Upper lobe of left lung (tissue), 4 donors: ENCODE data around the gene DNAAF5.

ENCODE experiments used
- CTCF ChIP-seq, 6 experiments: fragments of 450-650 bp in 4 of 6; fragments of 200-600 bp in 2 of 6; sonication (generic) in 2 of 6; IDR thresholded peaks; one replicate each; pipeline ENCODE4 v1.5.1; 2016 to 2019; ENCODE audit warnings: antibody characterized with exemption in 6 of 6
- EP300 ChIP-seq, 4 donors: sonication (generic); formaldehyde crosslinking; IDR thresholded peaks; one replicate each; pipeline ENCODE4 v1.5.1; 2017; ENCODE audit warnings: antibody characterized with exemption in 4 of 4, control low read depth in 2 of 4
- POLR2A ChIP-seq, 4 donors: fragments of 450-650 bp; IDR thresholded peaks; one replicate each; pipeline ENCODE4 v1.5.1; 2016 to 2017; ENCODE audit warnings: antibody characterized with exemption in 4 of 4, mild to moderate bottlenecking in 2 of 4
- POLR2AphosphoS5 ChIP-seq, 2 donors: sonication (generic); formaldehyde crosslinking; IDR thresholded peaks; one replicate each; pipeline ENCODE4 v1.5.1; 2017; ENCODE audit warnings: antibody characterized with exemption in 2 of 2

DNA sequence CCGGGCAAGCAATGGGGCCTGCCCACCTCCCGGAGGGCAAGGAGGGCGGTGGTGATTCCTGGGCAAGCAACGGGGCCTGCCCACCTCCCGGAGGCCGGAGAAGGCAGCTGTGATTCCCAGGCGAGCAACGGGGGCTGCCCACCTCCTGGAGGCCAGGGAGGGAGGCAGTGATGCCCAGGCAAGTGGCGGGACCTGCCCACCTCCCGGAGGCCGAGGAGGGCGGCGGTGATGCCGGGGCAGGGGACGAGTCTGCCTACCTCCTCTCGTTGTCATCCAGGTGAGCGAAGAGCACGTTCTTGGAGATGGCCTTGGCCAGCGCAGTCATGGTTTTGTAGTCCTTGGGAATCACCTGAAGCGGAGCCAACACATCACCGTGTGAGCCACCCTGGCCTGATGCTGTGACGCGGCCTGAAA lies 49.5 kb upstream of the DNAAF5 start:
- TF ChIP-seq POLR2A (IDR thresholded peaks at IDR 0.05) (no peak), CTCF (IDR thresholded peaks at IDR 0.05) (no peak), EP300 (IDR thresholded peaks at IDR 0.05) (no peak), POLR2AphosphoS5 (IDR thresholded peaks at IDR 0.05) (no peak)
